HepG2 (cell line): ENCODE measurements around the gene HLF. TPM values are rescaled to one million over a fixed set of nuclear protein-coding genes. Genes with fewer than 3 reads are reported as not detected.

Experiments used
- ATF1 ChIP-seq: IDR thresholded peaks from 2 replicates; pipeline ENCODE4 v1.6.1; 2016; ENCODE audit warnings: mild to moderate bottlenecking, control low read depth
- ETV6 ChIP-seq: sonication (generic); formaldehyde crosslinking; conservative IDR thresholded peaks from 2 replicates; pipeline ENCODE4 v1.4.0; 2020; ENCODE audit warnings: missing genetic modification reagents
- FOXA1 ChIP-seq, 2 experiments: fragments of 450-650 bp in 1 of 2; sonication (generic) in 1 of 2; formaldehyde crosslinking in 1 of 2; IDR thresholded peaks; 2 replicates each; pipeline versions ENCODE4 v1.4.0 to v1.6.1; 2016 to 2020; ENCODE audit warnings: missing genetic modification reagents in 1 of 2
- FOXP4 ChIP-seq: sonication (generic); formaldehyde crosslinking; IDR thresholded peaks from 2 replicates; pipeline ENCODE4 v1.4.0; 2020; ENCODE audit warnings: missing genetic modification reagents
- KAT8 ChIP-seq: IDR thresholded peaks from 2 replicates; pipeline ENCODE4 v1.6.1; 2016; ENCODE audit warnings: missing genetic modification reagents, missing compliant biosample characterization
- MZF1 ChIP-seq: sonication (generic); formaldehyde crosslinking; IDR thresholded peaks from 2 replicates; pipeline ENCODE4 v1.8.1; 2023; ENCODE audit warnings: mild to moderate bottlenecking, missing genetic modification reagents, borderline replicate concordance
- NR2C2 ChIP-seq: sonication (generic); formaldehyde crosslinking; IDR thresholded peaks from 2 replicates; pipeline ENCODE4 v1.4.0; 2020; ENCODE audit warnings: missing genetic modification reagents, mild to moderate bottlenecking, moderate library complexity, borderline replicate concordance
- RCOR2 ChIP-seq: IDR thresholded peaks from 2 replicates; pipeline ENCODE4 v1.6.1; 2016; ENCODE audit warnings: missing biosample characterization, missing genetic modification reagents
- SIX1 ChIP-seq: sonication (generic); formaldehyde crosslinking; IDR thresholded peaks from 2 replicates; pipeline ENCODE4 v1.4.0; 2020; ENCODE audit warnings: missing genetic modification reagents, borderline replicate concordance
- SMAD3 ChIP-seq: sonication (generic); formaldehyde crosslinking; IDR thresholded peaks from 2 replicates; pipeline ENCODE4 v1.4.0; 2020; ENCODE audit warnings: missing genetic modification reagents
- SOX13 ChIP-seq, 3 experiments: fragments of 450-650 bp in 1 of 3; sonication (generic) in 1 of 3; formaldehyde crosslinking in 1 of 3; IDR thresholded peaks in 2 of 3; conservative IDR thresholded peaks in 1 of 3; 2 replicates each; pipeline versions ENCODE4 v1.5.0 to v1.6.1; 2016 to 2020; ENCODE audit warnings: antibody characterized with exemption in 1 of 3, mild to moderate bottlenecking in 1 of 3, missing compliant biosample characterization in 1 of 3, missing genetic modification reagents in 1 of 3, moderate library complexity in 1 of 3
- TMF1 ChIP-seq: sonication (generic); formaldehyde crosslinking; IDR thresholded peaks from 2 replicates; pipeline ENCODE4 v1.8.1; 2022; ENCODE audit warnings: low read depth, missing genetic modification reagents
- ZBTB21 ChIP-seq: sonication (generic); formaldehyde crosslinking; IDR thresholded peaks from 2 replicates; pipeline ENCODE4 v1.4.0; 2020; ENCODE audit warnings: missing genetic modification reagents
- ZBTB26 ChIP-seq: IDR thresholded peaks from 2 replicates; pipeline ENCODE4 v1.6.1; 2016; ENCODE audit warnings: missing compliant biosample characterization, missing genetic modification reagents, borderline replicate concordance
- ZBTB42 ChIP-seq: sonication (generic); formaldehyde crosslinking; IDR thresholded peaks from 2 replicates; pipeline ENCODE4 v1.5.0; 2020; ENCODE audit warnings: mild to moderate bottlenecking, missing genetic modification reagents
- ZNF121 ChIP-seq: sonication (generic); formaldehyde crosslinking; IDR thresholded peaks from 2 replicates; pipeline ENCODE4 v1.5.0; 2020; ENCODE audit warnings: mild to moderate bottlenecking, missing genetic modification reagents
- ZNF3 ChIP-seq: IDR thresholded peaks from 2 replicates; pipeline ENCODE4 v1.7.0; 2017; ENCODE audit warnings: inconsistent platforms
- ZNF574 ChIP-seq: sonication (generic); formaldehyde crosslinking; IDR thresholded peaks from 2 replicates; pipeline ENCODE4 v1.4.0; 2020; ENCODE audit warnings: missing genetic modification reagents
- ZSCAN20 ChIP-seq: sonication (generic); formaldehyde crosslinking; IDR thresholded peaks from 2 replicates; pipeline ENCODE4 v1.4.0; 2020; ENCODE audit warnings: missing genetic modification reagents, mild to moderate bottlenecking, borderline replicate concordance
- polyA plus RNA-seq, 8 experiments: library from polyadenylated mRNA; depleted of rRNA in 3 of 8; stranded (reverse) in 7 of 8; unstranded in 1 of 8; fragments of >200 nt; fragmentation: Illumina TruSeq in 4 of 8; extraction: Trizol in 4 of 8; gene quantifications; 2 replicates each; pipeline versions ENCODE4 v1.2.1 to v1.2.3, GENCODE V29; 2011 to 2016; ENCODE audit warnings: low read depth in 4 of 8, missing spikeins in 1 of 8, mixed read lengths in 1 of 8; ENCODE audit not compliant: insufficient read depth in 1 of 8
- total RNA-seq, 5 experiments: library from RNA; depleted of rRNA; stranded (reverse); fragments of >200 nt; fragmentation: Illumina TruSeq; extraction: Trizol; gene quantifications; 2 replicates each; pipeline ENCODE4 v1.2.3, GENCODE V29; 2016; ENCODE audit warnings: low read depth in 1 of 5
- TF ChIP-seq, protein P1 (sequence below): fragments of 450-650 bp; IDR thresholded peaks from 2 replicates; pipeline ENCODE4 v1.6.1; 2017

HLF gene
- total and polyA plus RNA-seq, 2 of the 13 experiments (the other 11 are each of a cell fraction or from before 2014, with no cell fraction given): 202 to 346 TPM

GRCh38 chr17:55286681-55287589, 22.2 kb downstream of the HLF start (continued):
- peak; percentile 65; the same call in 1 of the 2 replicates for TF ChIP-seq ZNF574 (CRISPR knock-in tag)
- TF ChIP-seq ZNF3: peak; percentile 73
- TF ChIP-seq, protein P1, sequence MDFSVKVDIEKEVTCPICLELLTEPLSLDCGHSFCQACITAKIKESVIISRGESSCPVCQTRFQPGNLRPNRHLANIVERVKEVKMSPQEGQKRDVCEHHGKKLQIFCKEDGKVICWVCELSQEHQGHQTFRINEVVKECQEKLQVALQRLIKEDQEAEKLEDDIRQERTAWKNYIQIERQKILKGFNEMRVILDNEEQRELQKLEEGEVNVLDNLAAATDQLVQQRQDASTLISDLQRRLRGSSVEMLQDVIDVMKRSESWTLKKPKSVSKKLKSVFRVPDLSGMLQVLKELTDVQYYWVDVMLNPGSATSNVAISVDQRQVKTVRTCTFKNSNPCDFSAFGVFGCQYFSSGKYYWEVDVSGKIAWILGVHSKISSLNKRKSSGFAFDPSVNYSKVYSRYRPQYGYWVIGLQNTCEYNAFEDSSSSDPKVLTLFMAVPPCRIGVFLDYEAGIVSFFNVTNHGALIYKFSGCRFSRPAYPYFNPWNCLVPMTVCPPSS: no peak
- 0 out of 2 replicates have a peak, but pooled peaks have one; percentile 61 for TF ChIP-seq ETV6
- TF ChIP-seq NR2C2 (CRISPR knock-in tag): peak; percentile 87
- TF ChIP-seq ZSCAN20: no peak
- TF ChIP-seq SMAD3 (CRISPR knock-in tag): peak; percentile 96
- peak; percentile 57; the same call in 1 of the 2 replicates for TF ChIP-seq ZBTB26 (CRISPR knock-in tag)
- TF ChIP-seq ZBTB42 (CRISPR knock-in tag): no peak
- peak; percentile 42; the same call in 1 of the 2 replicates for TF ChIP-seq ZNF121 (CRISPR knock-in tag)
- TF ChIP-seq RCOR2 (CRISPR knock-in tag): peak; percentile 90
- 0 out of 2 replicates have a peak, but pooled peaks have one; percentile 20 for TF ChIP-seq MZF1 (CRISPR knock-in tag)
- TF ChIP-seq KAT8 (CRISPR knock-in tag): peak; percentile 88
- TF ChIP-seq SIX1 (CRISPR knock-in tag): peak; percentile 75
- TF ChIP-seq SOX13 (IDR thresholded peaks at IDR 0.05): peak; percentile 97
- TF ChIP-seq SOX13 (CRISPR knock-in tag; conservative IDR thresholded peaks at IDR 0.05 in 1 of 2, IDR thresholded peaks at IDR 0.05 in 1 of 2): peak in 1 of 2 experiments; percentile 96; a peak in 2 of 4 replicates
- TF ChIP-seq ZBTB21: peak; percentile 59; the same call in 1 of the 2 replicates
- TF ChIP-seq FOXA1 (IDR thresholded peaks at IDR 0.05): peak; percentile 78; the same call in 1 of the 2 replicates
- peak; percentile 92 for TF ChIP-seq FOXA1 (CRISPR knock-in tag; IDR thresholded peaks at IDR 0.05)
- peak; percentile 98 for TF ChIP-seq FOXP4 (CRISPR knock-in tag)
- TF ChIP-seq ATF1: peak; percentile 83
- peak; percentile 51; the same call in 1 of the 2 replicates for TF ChIP-seq TMF1
